IMR-90 (cell line): ENCODE results near the gene DUS1L. TPM values are rescaled to one million over a fixed set of nuclear protein-coding genes. Genes with fewer than 3 reads are reported as not detected.

Source experiments
- ATAC-seq: fragments of 200-7000 bp; cut with Tn5 transposase; 2 replicates; pipeline ENCODE4 v1.9.1; 2020; ENCODE audit warnings: low read depth, mild to moderate bottlenecking, moderate library complexity
- BruUV-seq: library from RNA; stranded (reverse); fragments of 400-500 nt; replicated peaks from 2 replicates; lab custom pipeline; 2021; lab: Mats Ljungman, UMichigan
- CTCF ChIA-PET: fragments of 300-600 bp; formaldehyde crosslinking; extraction: SDS; loops from one replicate; lab custom pipeline; 2021; ENCODE audit warnings: antibody characterized with exemption; lab: Yijun Ruan, JAX
- POLR2A ChIA-PET: fragments of 300-600 bp; sonication (Branson Sonifier 250); formaldehyde crosslinking; loops from one replicate; lab custom pipeline; 2022; ENCODE audit warnings: antibody characterized with exemption; ENCODE audit not compliant: unreplicated experiment; lab: Charles Lee
- DNase-seq: peaks from one replicate; pipeline ENCODE4 v3.0.0; 2013
- H2AFZ ChIP-seq: replicated peaks from 2 replicates; pipeline ENCODE3; 2013; ENCODE audit warnings: low read length, mild to moderate bottlenecking; ENCODE audit not compliant: poor library complexity
- H2AK5ac ChIP-seq: 2 replicates; pipeline ENCODE4 v1.6.1; 2013; ENCODE audit warnings: low read depth, low read length, inconsistent platforms
- H2AK9ac ChIP-seq: replicated peaks from 2 replicates; pipeline ENCODE3; 2013; ENCODE audit warnings: mild to moderate bottlenecking, low read depth, low read length, moderate library complexity; ENCODE audit not compliant: poor library complexity
- H2BK120ac ChIP-seq: 2 replicates; pipeline ENCODE4 v1.6.1; 2013; ENCODE audit warnings: low read depth, low read length, inconsistent platforms
- H2BK15ac ChIP-seq: 3 replicates; pipeline ENCODE4 v1.6.1; 2013; ENCODE audit warnings: low read depth, low read length, inconsistent platforms
- H2BK20ac ChIP-seq: 2 replicates; pipeline ENCODE4 v1.6.1; 2013; ENCODE audit warnings: low read depth, mild to moderate bottlenecking, inconsistent platforms, low read length, moderate library complexity
- H2BK5ac ChIP-seq: 2 replicates; pipeline ENCODE4 v1.6.1; 2013; ENCODE audit warnings: mild to moderate bottlenecking, low read depth, low read length, inconsistent platforms; ENCODE audit not compliant: poor library complexity, severe bottlenecking
- H3K14ac ChIP-seq: replicated peaks from 2 replicates; pipeline ENCODE4 v1.6.1; 2013; ENCODE audit warnings: low read depth, low read length, inconsistent platforms
- H3K18ac ChIP-seq: 2 replicates; pipeline ENCODE4 v1.6.1; 2013; ENCODE audit warnings: low read depth, low read length, control low read depth
- H3K23ac ChIP-seq: 2 replicates; pipeline ENCODE4 v1.6.1; 2013; ENCODE audit warnings: low read depth, low read length, inconsistent platforms
- H3K27ac ChIP-seq: 2 replicates; pipeline ENCODE4 v1.5.1; 2013; ENCODE audit warnings: mild to moderate bottlenecking, control low read depth, low read length; ENCODE audit not compliant: insufficient read depth
- H3K27me3 ChIP-seq: 2 replicates; pipeline ENCODE4 v1.6.1; 2013; ENCODE audit warnings: low read length; ENCODE audit not compliant: control insufficient read depth, insufficient read depth
- H3K36me3 ChIP-seq: 2 replicates; pipeline ENCODE4 v1.6.1; 2013; ENCODE audit warnings: low read length, mixed read lengths; ENCODE audit not compliant: control insufficient read depth, insufficient read depth
- H3K4ac ChIP-seq: 2 replicates; pipeline ENCODE4 v1.6.1; 2013; ENCODE audit warnings: low read depth, low read length, inconsistent platforms
- H3K4me1 ChIP-seq: 2 replicates; pipeline ENCODE4 v1.6.1; 2013; ENCODE audit warnings: low read length, mixed read lengths; ENCODE audit not compliant: control insufficient read depth, insufficient read depth
- H3K4me2 ChIP-seq: 2 replicates; pipeline ENCODE4 v1.6.1; 2013; ENCODE audit warnings: low read depth, mild to moderate bottlenecking, control low read depth, low read length, moderate library complexity
- H3K4me3 ChIP-seq: 2 replicates; pipeline ENCODE4 v1.5.1; 2013; ENCODE audit warnings: low read depth, mild to moderate bottlenecking, control low read depth, low read length, moderate library complexity; ENCODE audit not compliant: insufficient read depth
- H3K56ac ChIP-seq: 2 replicates; pipeline ENCODE4 v1.6.1; 2013; ENCODE audit warnings: low read length, inconsistent platforms; ENCODE audit not compliant: insufficient read depth; ENCODE audit errors: extremely low read depth
- H3K79me1 ChIP-seq, 2 experiments: 2 replicates each; pipeline ENCODE4 v1.6.1; 2013; ENCODE audit warnings: low read length in 2 of 2, inconsistent platforms in 1 of 2, low read depth in 1 of 2
- H3K9ac ChIP-seq: 2 replicates; pipeline ENCODE4 v1.6.1; 2013; ENCODE audit warnings: low read depth, low read length, control low read depth
- H3K9me1 ChIP-seq: 2 replicates; pipeline ENCODE4 v1.6.1; 2013; ENCODE audit warnings: low read length, inconsistent platforms; ENCODE audit not compliant: insufficient read depth
- H3K9me3 ChIP-seq: 2 replicates; pipeline ENCODE4 v1.6.1; 2013; ENCODE audit warnings: low read length; ENCODE audit not compliant: control insufficient read depth, insufficient read depth
- H4K20me1 ChIP-seq: 2 replicates; pipeline ENCODE4 v1.6.1; 2013; ENCODE audit warnings: low read length, inconsistent platforms; ENCODE audit not compliant: insufficient read depth
- H4K5ac ChIP-seq: 2 replicates; pipeline ENCODE4 v1.6.1; 2013; ENCODE audit warnings: mild to moderate bottlenecking, low read depth, low read length, control low read depth
- H4K8ac ChIP-seq, 2 experiments: 2 replicates each; pipeline ENCODE4 v1.6.1; 2013; ENCODE audit warnings: low read depth in 2 of 2, low read length in 2 of 2, control low read depth in 1 of 2, inconsistent platforms in 1 of 2
- H4K91ac ChIP-seq: 2 replicates; pipeline ENCODE4 v1.6.1; 2013; ENCODE audit warnings: low read depth, low read length, inconsistent platforms; ENCODE audit not compliant: insufficient read depth
- CEBPB ChIP-seq: IDR thresholded peaks from 2 replicates; pipeline ENCODE4 v1.6.1; 2012; ENCODE audit warnings: low read depth, low read length, improper control_type of control experiment
- RAD21 ChIP-seq: IDR thresholded peaks from 2 replicates; pipeline ENCODE4 v1.6.1; 2012; ENCODE audit warnings: low read length, improper control_type of control experiment
- SMC3 ChIP-seq: fragments of 150-350 bp; IDR thresholded peaks from 2 replicates; pipeline ENCODE4 v1.6.1; 2016; ENCODE audit warnings: low read depth, mild to moderate bottlenecking, antibody characterized with exemption, low read length, moderate library complexity
- USF2 ChIP-seq: fragments of 150-350 bp; IDR thresholded peaks from 2 replicates; pipeline ENCODE4 v1.6.1; 2017; ENCODE audit warnings: mild to moderate bottlenecking, antibody characterized with exemption, low read length, low read depth
- WGBS, 2 experiments: methylation state at CpG; one replicate each; pipeline versions ENCODE4 v1.1.5 to v1.1.7; 2013; ENCODE audit warnings: missing lambda C conversion rate in 2 of 2; ENCODE audit not compliant: insufficient read length in 1 of 2; ENCODE audit errors: extremely low coverage in 2 of 2; 5-methylcytosine and 5-hydroxymethylcytosine counted together
- dilution Hi-C: fragments of 300-500 bp; cut with HindIII; formaldehyde crosslinking; loops from one replicate; pipeline ENCODE4 v1.14.3; 2018; ENCODE audit warnings: low sequenced_read_pairs; ENCODE audit not compliant: unreplicated experiment
- in situ Hi-C: fragments of 300-500 bp; cut with MboI; formaldehyde crosslinking; loops from 3 replicates; pipeline ENCODE4 v1.14.3; 2019; ENCODE audit warnings: low sequenced_read_pairs, inconsistent platforms, mixed read lengths
- intact Hi-C: fragments of 100-400 bp; cut with micrococcal nuclease; formaldehyde crosslinking; loops from 2 replicates; pipeline ENCODE4 v1.10.0; 2022
- polyA plus RNA-seq, 3 experiments: library from polyadenylated mRNA; depleted of rRNA; stranded (reverse); fragments of >200 nt; gene quantifications; 2 replicates each; pipeline ENCODE4 v1.2.3, GENCODE V29; 2012; ENCODE audit warnings: low replicate concordance in 1 of 3
- total RNA-seq: library from RNA; depleted of rRNA; stranded (reverse); fragments of >200 nt; gene quantifications from 2 replicates; pipeline ENCODE4 v1.2.3, GENCODE V29; 2012

DUS1L gene
- total and polyA plus RNA-seq, 2 of the 4 experiments (the other 2 are of a cell fraction): 29.0 to 76.9 TPM

GRCh38 chr17:82077617-82078358 is 12.2 kb upstream of the DUS1L start:
- no peaks in the 10 kb centered on the region for H3K27me3 ChIP-seq
- no peak overlapping the region for H3K4ac ChIP-seq
- H2BK20ac ChIP-seq: no peak overlapping the region
- no peak overlapping the region for H2BK120ac ChIP-seq
- H3K9me3 ChIP-seq: no peaks in the 10 kb centered on the region
- H3K14ac ChIP-seq: no peak overlapping the region
- no peak overlapping the region for H4K8ac ChIP-seq
- ChIA-PET CTCF (no interaction called here), POLR2A (no interaction called here)
- H2BK15ac ChIP-seq: no peak overlapping the region
- no TSS peak for BruUV-seq
- no peak overlapping the region for H4K91ac ChIP-seq
- no peaks in the 10 kb centered on the region for H3K4me1 ChIP-seq
- H2AFZ ChIP-seq: no peak overlapping the region
- H3K18ac ChIP-seq: no peak overlapping the region
- WGBS, 2 experiments: 90% methylated on average over 12 of the region's 28 CpGs; no CpG with 5 or more reads in 1 of the 2 experiments
- H4K5ac ChIP-seq: no peak overlapping the region
- H3K9ac ChIP-seq: no peak overlapping the region
- no peaks in the 10 kb centered on the region for H3K9me1 ChIP-seq
- H3K36me3 ChIP-seq: peaks cover 36% of the 10 kb centered on the region
- no peak overlapping the region for H3K56ac ChIP-seq
- DNase-seq (no peak), ATAC-seq (no peak)
- H3K4me3 ChIP-seq: no peak overlapping the region
- H4K20me1 ChIP-seq: no peaks in the 10 kb centered on the region; the same call in 1 of the 2 replicates
- no peak overlapping the region for H2AK5ac ChIP-seq
- no peak overlapping the region for H3K27ac ChIP-seq
- intact Hi-C loops: no loop called here
- dilution Hi-C loops: no loop called here
- H3K79me1 ChIP-seq: no peaks in the 10 kb centered on the region
- H3K23ac ChIP-seq: no peak overlapping the region
- H3K4me2 ChIP-seq: no peak overlapping the region
- TF ChIP-seq SMC3 (no peak), USF2 (no peak), RAD21 (no peak), CEBPB (no peak)
- in situ Hi-C loops: no loop called here
- no peak overlapping the region for H2BK5ac ChIP-seq
- H2AK9ac ChIP-seq: no peak overlapping the region
